Measurements from ENCODE around the gene RAD51.

GRCh38 chr15:40695469-40695890 is 506 bp downstream of the RAD51 start:
- TF ChIP-seq CTCF (IDR thresholded peaks at IDR 0.05; ENCODE audit: low read length) (no peak), EZH2 (IDR thresholded peaks at IDR 0.05; ENCODE audit: borderline replicate concordance, low read length) (no peak)
